Stimulated activated CD8-positive, alpha-beta memory T cell treated with anti-CD3 and anti-CD28 coated beads, Interleukin-7, amount 100 ng/mL, for 1 hour (primary cell): Measurements from ENCODE around the gene HDGFL2.
"Not testable (repeated sequence)": the region's sequence is repeated elsewhere in the genome, so short reads cannot be mapped to it uniquely, and the experiment has no call there.

Experiments
- DNase-seq, 2 donors: peaks; one replicate each; pipeline ENCODE4 v3.0.0-alpha.2; 2020; ENCODE audit warnings: low read depth in 2 of 2

The HDGFL2 gene

DNA sequence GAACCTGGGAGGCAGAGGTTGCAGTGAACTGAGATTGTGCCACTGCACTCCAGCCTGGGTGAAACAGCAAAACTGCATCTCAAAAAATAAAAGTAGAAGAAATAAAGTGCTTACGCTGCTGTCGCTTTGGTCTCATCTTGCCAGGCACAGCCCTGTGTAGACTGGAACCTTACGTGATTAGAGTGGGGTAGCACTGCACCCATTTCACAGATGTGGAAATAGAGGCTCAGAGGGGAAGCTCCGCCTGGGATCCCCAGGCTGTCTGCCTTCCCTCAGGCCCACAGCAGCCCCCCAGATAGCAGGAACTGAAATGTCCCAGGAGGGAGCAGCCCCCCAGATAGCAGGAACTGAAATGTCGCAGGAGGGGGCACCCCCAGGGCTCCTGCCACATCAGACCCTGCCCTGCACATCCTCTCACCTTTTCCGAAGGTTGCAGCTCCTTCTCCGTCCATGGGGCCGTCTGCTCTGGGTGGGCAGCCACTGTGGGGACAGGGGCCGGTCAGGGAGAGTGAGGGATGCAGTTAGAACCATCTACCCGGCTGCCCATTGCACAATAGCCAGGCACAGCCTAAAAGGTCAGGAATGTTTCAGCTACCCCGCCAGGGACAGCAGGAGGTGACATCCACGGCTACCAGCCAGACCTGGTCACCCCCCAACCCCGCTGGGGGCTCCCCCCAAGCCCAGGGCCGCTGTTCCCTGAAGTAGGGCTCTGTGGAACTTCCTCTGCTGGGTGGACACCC, 44.3 kb downstream of the HDGFL2 start:
- DNase-seq, result no peak

DNA sequence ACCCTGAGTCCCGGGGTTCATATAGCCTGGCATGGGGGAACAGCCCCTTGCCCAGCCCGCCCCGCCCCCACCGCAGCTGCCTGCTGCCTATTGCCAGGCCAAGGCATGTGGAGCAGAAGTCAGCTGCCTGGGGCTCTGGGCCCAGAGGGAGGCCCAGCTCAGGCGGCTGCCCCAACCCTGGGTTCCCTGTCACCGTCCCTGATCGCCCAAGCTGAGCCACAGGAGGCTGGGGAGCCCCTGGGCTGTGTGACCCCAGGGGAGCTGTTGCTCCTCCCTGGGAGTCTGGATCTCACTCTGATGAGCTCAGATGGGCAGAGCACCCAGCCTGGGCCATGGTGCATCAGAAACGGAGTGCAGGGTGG, 44.8 kb downstream of the HDGFL2 start:
- DNase-seq, result no peak

DNA sequence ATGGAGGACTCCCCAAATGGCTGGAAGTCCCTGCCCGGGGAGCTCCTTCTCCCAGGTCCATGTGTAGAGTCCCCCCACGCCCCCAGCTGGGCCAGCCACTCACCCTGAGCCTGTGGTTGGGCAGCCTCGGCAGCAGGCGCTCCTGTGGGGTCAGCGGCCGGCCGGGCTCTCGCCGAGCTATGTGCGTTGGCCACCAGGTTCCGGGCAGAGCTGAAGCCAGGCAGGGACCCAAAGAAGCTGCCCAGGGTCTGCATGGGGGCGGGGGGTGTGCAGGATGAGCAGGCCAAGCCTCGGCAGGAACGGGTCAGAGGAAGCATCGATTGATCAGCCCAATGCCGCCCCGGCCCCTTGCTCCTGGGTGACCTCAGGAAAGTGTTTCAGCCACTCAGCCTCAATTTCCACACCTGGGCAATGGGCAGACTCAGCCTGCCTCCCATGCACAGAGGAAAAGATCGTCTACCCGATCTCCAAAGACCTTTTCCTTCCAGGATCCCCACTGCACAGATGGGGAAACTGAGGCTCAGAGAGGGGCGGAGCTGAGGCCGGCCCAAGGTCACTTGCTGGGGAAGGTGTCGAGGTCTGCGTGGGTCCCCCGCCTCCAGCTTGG, 45.5 kb downstream of the HDGFL2 start:
- DNase-seq, result no peak

DNA sequence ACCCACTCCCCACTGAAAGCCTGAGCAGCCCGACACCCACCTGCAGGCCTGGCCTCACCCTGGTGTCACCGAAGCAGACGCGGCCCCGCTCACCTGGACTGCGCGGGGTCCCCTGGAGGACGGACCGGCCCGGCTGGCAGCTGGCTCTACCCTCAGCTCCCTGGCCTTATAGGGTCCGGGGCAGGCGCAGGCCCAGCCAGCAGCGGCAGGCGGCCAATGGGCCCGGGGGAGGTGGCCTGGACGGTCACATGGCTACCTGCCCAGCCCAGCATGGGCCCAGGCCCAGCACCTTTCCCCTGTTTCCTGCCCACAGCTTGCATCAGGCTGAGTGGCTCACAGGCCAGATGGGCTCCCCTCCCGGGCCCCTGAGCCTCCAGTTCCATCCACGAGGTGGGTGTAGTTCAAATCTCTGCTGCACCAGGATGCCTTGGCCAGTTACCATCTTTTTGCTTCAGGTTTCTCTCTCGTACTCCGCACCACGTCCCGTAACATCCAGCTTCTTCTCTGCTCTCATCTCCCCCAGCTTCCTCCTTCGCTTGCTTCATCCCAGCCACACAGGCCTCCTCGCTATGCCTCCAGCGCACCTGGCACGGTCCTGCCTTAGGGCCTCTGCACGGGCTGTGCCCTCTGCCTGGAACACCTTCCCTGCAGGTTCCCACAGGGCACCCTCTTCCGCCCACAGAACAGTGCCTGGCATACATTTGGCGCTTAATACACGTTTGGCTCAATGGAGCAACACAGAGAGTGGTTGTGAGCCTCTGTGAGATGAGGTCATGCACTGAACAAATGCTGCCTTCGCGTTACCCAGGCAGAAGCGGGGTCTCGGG, 46.5 kb downstream of the HDGFL2 start, which contains the start of gene PLIN4:
PLIN4 (minus strand) TSS at position 142 of the 827 bp plus-strand sequence. CDS start 214 bp downstream, outside the sequence.
- DNase-seq, result no peak

DNA sequence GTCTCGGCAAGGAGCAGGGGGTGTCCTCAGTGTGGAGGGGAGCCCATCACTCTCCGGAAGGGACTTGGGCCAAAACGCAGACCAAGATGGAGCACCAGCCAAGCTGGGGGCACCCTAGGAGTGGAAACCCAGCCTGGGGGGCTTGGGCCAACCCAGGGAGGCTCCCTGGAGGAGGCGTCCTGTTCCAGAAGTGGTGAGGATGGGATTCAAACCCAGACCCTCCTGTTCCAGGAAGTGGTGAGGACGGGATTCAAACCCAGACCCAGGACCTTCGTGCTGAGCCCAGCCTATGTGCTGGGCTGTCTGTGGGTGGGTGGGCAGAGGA, 47.0 kb downstream of the HDGFL2 start:
- no peak for DNase-seq

DNA sequence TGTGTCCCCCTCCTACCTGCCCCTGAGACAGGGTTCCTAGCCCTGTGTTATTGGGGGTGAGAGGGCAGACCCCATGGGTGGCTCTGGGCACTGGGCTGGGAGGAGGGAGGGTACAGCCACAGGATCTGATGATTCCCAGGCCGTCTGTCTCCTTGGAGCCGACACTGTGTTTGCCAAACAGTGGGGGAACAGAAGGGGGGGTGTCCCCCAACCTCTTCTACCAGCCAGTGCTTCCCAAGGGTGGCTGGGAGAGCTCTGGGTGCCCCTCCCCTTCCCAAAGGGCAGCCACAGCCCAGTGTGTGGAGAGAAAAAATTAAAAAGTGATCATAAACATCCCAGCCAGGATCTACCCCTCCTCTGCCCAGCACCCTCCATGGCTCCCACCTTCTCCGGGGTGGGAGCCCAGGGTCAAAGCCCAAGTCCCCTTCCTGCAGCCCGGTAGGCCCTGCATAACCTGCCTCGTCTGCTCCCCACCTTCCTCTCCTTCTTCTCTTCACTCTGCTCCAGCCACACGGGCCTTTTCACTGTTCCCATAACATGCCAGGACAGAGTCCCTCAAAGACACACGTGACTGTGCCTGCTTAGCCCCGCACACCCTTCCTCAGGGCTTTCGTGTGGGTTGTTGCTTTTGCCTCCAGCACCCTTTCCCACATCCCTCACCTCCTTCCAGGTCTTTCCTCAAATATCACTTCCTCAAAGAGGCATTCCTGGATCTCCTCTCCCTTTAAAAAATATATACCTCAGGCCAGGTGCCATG, 47.6 kb downstream of the HDGFL2 start:
- DNase-seq, result no peak

DNA sequence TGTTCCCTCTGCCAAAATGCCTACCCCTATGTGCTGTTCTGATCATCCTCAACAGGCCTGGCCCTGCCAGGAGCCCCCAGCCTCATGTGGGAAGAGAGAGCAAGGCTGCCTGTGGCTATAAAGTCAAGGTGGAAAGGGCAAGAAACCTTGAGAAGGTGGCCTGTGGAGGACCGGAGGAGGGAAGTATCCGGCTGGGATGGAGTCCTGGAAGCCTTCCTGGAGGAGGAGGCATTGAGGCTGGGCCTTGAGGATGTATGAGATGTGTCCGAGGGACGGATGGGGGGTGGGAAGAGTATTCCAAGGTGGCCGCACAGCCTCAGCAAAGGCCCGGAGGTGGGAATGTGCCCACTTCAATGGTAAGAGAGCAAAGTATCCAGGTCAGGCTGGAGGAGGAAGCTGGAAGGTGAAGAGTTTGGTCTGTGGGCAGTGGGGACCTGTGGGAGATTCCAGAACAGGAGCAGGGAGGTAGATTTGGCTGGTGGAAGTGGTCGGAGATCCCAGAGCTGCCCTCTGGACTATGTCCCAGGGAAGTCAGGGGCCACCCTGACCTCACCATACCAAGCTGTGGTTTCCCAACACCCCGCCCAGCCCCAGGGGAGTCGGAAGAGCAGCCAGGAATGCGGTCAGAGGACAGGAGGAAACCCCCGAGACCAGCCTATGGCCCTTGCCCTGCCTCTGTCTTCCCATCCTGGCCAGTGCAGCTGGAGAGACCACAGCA, 49.2 kb downstream of the HDGFL2 start:
- no peak for DNase-seq

DNA sequence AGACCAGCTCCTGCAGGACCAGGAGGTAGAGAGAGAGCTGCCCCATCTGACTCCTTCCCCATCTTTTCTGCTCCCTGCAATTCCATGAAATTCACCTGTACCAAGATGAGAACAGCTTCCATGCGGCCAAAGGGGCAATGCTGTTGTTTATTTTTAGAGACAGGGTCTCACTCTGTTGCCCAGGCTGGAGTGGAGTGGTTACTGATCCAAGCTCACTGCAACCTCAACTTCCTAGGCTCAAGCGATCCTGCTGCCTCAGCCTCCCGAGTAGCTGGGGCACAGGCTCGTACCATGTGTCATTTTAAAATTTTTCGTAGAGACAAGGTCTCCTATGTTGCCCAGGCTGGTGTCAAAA, 49.8 kb downstream of the HDGFL2 start:
- no peak for DNase-seq

DNA sequence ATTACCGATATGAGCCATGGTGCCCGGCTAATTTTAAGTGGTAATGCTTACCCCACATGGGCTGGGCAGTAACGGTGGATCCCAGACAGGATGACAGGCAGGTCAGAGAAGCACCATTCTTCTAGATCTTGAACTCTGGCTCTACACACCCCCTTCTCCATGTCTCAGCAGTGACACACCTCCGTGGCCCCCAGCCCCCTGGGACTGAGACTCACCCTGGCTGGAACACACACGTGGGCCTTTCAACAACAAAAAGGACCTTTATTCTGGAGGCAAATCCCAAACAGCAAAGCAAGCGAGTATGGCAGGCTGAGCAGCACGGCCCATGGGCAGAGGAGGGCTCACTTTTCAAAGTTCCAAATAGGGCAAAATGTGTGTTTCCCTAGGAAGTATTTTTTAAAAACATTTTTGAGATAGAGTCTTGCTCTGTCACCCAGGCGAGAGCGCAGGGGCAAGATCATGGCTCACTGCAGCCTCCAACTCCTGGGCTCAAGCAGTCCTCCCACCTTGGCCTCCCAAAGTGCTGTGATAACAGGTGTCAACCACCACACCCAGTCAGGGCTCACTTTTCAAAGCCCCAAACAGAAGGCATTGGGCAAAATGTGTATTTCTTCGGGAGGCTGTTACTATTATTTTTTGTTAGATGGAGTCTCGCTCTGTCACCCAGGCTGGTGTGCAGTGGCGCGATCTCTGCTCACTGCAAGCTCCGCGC, 50.4 kb downstream of the HDGFL2 start:
- no peak for DNase-seq

DNA sequence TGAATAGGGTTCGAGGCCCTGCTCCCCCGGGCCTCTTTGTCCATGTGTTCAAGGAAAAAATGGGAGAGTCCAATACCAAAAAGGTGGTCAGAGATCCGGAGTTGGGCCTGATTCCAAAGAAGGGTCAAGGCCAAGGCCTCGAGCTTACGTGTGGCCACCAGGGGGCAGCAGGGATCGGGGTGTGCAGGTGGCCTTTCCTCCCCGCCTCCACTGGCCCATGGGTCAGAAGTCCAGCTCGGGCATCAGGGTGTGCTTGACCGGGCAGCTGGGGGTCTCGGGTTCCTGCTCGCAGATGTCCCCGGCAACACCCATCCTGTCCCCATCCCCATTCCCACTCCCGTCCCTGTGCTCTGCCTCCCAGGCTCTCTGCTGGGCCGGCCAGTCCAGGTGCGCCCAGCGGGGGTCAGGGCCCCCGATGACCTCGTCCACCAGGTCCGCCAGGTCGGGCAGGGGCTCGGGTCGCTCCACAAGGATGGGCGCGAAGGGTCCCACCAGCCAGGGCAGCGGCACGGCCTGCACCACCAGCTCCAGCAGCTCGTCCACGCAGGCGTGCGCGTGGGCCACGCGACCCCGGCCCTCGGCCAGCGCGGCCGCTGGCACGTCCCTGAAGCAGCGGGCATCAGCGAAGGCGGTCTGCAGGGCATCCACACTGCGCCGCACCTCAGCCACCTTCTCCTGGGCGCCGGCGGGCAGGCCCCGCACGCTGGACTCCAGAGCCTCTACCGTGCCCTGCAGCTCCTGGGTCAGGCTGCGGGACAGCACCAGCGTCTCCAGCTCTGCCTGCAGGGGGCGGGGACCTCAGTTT, 51.4 kb downstream of the HDGFL2 start:
- DNase-seq, result no peak

DNA sequence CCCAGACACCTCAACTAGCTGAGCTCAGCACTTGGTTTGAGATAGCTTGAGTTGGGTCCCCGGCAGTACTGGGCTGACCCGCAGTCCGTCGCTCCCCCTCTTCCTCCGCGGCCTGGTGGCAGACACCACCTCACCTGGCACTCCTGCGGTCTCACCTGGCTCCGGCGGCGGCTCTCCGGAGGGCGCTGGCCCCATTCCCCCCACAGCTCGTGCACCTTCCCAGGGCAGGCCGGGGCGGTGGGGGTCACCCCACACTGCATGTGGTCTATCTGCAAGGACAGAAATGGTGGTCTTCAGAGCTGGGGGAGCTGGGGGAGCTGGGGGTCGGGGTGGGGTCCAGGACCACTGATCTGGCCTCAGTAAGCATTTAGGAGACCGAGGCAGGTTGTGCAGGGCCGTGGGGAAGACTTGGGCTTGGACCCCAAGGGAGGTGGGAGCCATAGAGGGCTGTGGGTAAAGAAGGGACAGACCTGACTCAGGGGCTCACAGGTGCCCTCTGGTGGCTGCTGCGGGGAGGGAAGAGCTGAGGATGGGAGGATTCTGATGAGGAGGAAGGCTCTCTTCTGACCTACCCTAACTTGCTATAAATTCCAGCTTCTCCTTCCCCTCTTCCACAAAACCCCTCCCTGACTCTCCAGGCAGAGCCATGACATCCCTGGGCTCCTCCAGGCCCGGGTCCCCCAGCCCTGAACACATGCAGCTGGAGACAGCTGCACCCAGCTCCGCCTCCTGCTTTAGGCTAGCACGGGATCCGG, 52.9 kb downstream of the HDGFL2 start:
- peak; percentile 10 to 55 for DNase-seq

DNA sequence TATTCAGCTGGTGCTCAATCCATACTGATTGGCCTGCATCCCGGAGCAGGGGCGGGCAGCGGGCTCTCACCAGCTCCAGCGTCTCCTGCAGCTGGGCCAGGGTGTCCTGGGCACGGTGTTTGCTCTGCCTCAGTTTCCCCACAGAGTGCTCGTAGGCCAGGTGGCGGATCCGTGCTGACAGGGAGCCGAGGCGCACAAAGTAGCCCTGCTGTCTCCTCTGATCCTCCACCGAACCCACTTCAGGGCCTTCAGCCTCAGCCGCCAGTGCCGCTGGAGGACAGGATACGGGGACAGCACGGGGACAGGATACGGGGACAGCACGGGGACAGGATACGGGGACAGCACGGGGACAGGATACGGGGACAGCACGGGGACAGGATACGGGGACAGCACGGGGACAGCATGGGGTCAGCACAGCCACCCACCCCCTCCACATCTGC, 53.5 kb downstream of the HDGFL2 start:
- no peak for DNase-seq

DNA sequence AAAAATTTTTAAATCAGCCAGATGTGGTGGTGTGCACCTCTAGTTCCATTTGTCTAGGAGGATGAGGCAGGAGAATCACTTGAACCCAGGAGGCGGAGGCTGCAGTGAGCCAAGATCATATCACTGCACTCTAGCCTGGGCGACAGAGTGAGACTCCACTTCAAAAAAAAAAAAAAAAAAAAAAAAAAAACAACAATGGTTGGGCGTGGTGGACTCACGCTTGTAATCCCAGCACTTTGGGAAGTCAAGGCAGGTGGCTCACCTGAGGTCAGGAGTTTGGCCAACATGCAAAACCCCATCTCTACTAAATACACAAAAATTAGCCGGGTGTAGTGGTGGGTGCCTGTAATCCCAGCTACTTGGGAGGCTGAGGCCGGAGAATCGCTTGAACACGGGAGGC, 55.3 kb downstream of the HDGFL2 start:
- DNase-seq, result not testable (repeated sequence)

DNA sequence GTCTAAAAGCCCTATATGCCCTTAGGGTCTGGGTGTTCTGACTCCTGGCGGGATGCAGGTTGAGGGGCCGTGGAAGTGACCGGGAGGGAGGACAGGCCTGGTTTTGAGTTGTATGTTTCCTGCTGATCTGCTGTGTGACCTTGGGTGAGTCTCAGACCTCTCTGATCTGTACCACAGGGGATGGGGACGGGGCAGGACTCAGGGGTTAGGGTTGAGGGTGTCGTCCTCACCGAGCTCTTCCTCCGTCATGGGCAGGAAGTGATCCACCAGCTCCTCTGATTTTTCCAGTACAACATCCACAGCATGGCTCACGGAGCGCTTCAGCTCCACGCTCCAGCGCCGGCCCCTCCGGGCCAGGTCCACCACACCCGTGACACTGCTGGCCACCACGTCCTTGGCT, 56.7 kb downstream of the HDGFL2 start:
- no peak for DNase-seq

DNA sequence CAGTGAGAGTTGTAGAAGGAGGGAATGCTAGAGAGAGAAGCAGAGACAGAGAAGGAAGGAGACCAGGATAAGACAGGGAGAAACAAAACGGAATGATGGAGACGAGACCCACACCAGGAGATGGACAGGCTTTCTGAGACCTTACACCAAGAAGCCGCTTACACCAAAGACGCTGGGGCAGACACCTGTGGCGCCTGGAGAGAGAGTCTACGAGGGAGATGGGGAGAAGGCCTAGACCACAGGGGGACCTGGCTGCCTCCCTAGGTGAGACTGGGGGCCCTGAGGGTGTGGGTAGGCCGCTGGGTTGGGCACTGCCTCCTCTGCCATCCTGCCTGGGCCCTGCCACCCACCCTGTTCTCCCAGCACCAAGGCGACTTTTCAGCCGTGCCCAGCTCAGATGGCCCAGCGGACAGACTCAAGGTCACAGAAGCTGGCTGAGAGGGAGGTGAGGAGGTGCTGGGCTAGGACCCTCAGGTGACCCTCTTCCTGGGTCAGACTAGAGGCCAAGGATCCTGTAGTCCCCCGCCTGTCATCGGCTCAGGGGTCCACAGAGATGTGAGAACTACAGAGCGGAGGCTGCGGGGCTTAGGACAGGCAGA, 57.9 kb downstream of the HDGFL2 start:
- no peak for DNase-seq

DNA sequence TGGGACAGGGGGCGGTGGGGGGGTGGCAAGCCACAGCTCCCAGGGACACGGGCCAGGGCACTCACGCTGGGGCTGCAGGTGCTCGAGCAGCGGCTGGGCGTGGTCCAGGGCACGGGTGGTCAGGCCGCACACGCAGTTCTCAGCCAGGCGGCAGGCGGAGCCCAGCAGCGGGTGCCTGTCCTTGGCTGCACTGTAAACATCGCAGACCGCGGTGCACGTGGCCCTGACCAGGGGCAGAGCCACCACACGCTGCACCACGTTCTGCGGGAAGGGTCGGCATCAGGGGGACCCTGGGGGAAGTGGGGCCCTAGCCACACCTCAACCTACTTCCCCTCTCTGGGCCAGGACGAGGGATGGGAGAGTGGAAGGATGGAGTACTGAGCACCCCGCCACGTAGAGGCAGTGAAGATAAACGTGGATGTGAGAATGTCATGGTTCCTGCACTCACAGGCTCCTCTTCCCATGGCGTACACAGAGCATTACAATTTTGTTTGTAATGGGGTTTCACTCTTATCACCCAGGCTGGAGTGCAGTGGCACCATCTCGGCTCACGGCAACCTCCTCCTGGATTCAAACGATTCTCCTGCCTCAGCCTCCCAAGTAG, 59.6 kb downstream of the HDGFL2 start:
- no peak for DNase-seq

DNA sequence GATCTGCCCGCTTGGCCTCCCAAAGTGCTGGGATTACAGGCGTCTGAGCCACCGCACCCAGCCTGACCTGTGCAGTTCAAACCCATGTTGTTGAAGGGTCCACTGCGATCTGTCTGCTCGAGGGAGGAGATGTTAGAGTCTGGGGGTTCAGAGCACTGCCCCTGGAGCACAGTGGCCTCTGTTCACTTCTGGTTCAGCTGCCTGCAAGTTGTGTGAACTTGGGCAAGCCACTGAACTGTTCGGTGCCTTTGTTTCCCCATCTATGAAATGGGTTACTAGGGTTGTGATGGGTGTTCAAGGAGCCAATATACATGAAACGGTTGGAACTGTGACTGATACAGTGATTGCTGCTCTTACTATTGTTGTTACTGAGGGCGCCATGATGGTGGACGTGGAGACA, 61.2 kb downstream of the HDGFL2 start:
- no peak for DNase-seq

DNA sequence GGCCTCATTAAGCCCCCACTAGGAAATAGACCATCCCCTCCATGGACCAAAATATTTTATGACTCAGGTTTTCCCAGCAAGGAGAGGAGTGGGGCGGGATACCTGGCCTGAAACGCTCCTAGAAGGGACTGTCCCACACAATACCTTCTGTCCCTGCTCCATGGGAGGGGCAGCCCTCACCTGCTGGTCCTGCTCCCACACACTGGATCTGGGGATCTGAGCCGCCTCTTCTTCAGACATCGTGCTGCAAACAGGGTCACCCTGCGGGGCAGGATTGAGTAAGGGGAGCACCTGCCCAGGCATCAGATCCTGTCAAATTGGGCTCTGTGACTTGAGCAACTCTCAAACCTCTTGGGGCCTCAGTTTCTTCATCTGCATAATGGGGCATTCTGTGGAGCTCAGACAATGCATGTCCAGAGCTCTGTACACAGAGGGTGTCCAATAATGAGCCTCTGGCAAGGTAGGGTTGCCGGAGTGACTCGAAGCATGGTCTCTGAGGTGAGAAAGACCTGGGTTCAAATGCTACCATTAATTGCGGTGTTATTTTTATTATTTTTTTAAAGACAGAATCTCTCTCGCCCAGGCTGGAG, 61.8 kb downstream of the HDGFL2 start:
- no peak for DNase-seq
